ENCODE results near the gene ALKBH2. TPM values are rescaled to one million over a fixed set of nuclear protein-coding genes. Genes with fewer than 3 reads are reported as not detected.
A peak's percentile ranks its signal among the peaks of the same experiment; 100 is the strongest.

ALKBH2 gene
- total and polyA plus RNA-seq, 11 donors, result 5.1 to 18.0 (median 8.2) TPM

GRCh38 chr12:109097435-109098182 is 4.3 kb upstream of the ALKBH2 start, which contains the start of gene UNG:
Gene UNG, plus strand, starts transcription at chr12:109097597. Its CDS starts 83 bp downstream, at chr12:109097680.
- Histone ChIP-seq H3K4me3 (peak within 1 kb of the TSS; percentile 56 to 91 (median 72)), H3K36me3 (peaks cover 0 to 28% (median 11%) of the 10 kb centered on the region in 9 donors), H3K27ac (peak within 1 kb of the TSS; percentile 76 to 96 (median 83)), H3K27me3 (no peaks in the 10 kb centered on the region), H3K4me1 (peaks cover 0 to 38% (median 26%) of the 10 kb centered on the region in 12 donors), H3K9me3 (no peaks in the 10 kb centered on the region)
- intact Hi-C loops (cut with DNase I), result loop anchor here (5.0 to 10.0 kb wide), 8 partner anchors 143 to 535 kb away; partner anchors contain the start of genes ISCU (in 5 of the 10), SART3 (in 5 of the 10), DAO (in 2 of the 10) and SSH1 (in 1 of the 10)
- WGBS, 4 donors, result 0 to 1% (median 1%) methylated on average over 30 to 71 of the region's 71 CpGs
- DNase-seq (peak; percentile 98 to 99 (median 98)), ATAC-seq (peak; percentile 95 to 98 (median 97))
- no peak for TF ChIP-seq POLR2A (IDR thresholded peaks at IDR 0.05)
- TF ChIP-seq, protein P1, sequence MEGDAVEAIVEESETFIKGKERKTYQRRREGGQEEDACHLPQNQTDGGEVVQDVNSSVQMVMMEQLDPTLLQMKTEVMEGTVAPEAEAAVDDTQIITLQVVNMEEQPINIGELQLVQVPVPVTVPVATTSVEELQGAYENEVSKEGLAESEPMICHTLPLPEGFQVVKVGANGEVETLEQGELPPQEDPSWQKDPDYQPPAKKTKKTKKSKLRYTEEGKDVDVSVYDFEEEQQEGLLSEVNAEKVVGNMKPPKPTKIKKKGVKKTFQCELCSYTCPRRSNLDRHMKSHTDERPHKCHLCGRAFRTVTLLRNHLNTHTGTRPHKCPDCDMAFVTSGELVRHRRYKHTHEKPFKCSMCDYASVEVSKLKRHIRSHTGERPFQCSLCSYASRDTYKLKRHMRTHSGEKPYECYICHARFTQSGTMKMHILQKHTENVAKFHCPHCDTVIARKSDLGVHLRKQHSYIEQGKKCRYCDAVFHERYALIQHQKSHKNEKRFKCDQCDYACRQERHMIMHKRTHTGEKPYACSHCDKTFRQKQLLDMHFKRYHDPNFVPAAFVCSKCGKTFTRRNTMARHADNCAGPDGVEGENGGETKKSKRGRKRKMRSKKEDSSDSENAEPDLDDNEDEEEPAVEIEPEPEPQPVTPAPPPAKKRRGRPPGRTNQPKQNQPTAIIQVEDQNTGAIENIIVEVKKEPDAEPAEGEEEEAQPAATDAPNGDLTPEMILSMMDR (IDR thresholded peaks at IDR 0.05), result no peak

DNA sequence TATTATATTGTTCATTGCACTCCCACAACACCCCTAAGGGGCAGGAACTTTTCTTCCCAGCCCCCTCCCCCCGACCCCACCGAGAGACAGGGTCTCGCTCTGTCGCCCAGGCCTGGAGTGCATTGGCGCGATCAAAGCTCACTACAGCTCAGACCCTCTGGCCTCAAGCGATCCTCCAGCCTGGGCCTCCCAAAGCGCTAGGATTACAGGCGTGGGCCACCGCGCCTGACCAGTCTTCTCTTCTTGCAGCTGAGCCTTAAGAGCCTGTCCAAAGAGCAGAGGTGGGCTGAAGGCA is 3.8 kb upstream of the ALKBH2 start:
- peak overlapping the region in 3 of 12 donors; percentile 56 to 91 (median 85) for H3K4me3 ChIP-seq
- no peaks in the 10 kb centered on the region for H3K27me3 ChIP-seq
- H3K4me1 ChIP-seq, result peaks cover 0 to 43% (median 31%) of the 10 kb centered on the region in 12 donors
- no peak for DNase-seq
- TF ChIP-seq, protein P1 (IDR thresholded peaks at IDR 0.05), result no peak
- no peak for TF ChIP-seq POLR2A (IDR thresholded peaks at IDR 0.05)
- WGBS, 4 donors, result 32 to 42% (median 38%) methylated on average over 11 of the region's 11 CpGs
- H3K27ac ChIP-seq, result no peak overlapping the region
- H3K9me3 ChIP-seq, result no peaks in the 10 kb centered on the region
- intact Hi-C loops (cut with DNase I), result loop anchor here (5.0 to 10.0 kb wide), 8 partner anchors 142 to 535 kb away; partner anchors contain the start of genes ISCU (in 5 of the 10), SART3 (in 5 of the 10), DAO (in 2 of the 10) and SSH1 (in 1 of the 10)
- ATAC-seq, result no peak
- H3K36me3 ChIP-seq, result peaks cover 0 to 24% (median 6%) of the 10 kb centered on the region in 9 donors

GRCh38 chr12:109092497-109093021 is 713 bp downstream of the ALKBH2 start:
- TF ChIP-seq, protein P1 (IDR thresholded peaks at IDR 0.05), result no peak
- TF ChIP-seq POLR2A (IDR thresholded peaks at IDR 0.05), result no peak
- DNase-seq (no peak), ATAC-seq (no peak)
- WGBS, 4 donors, result 41 to 50% (median 45%) methylated on average over 6 of the region's 6 CpGs
- intact Hi-C loops (cut with DNase I), result loop anchor here in 9 of 10 donors (1.0 to 10.0 kb wide), 15 partner anchors 40 to 530 kb away; partner anchors contain the start of genes ISCU (in 5 of the 9), SART3 (in 5 of the 9), DAO (in 2 of the 9) and SSH1 (in 1 of the 9)
- peaks cover 0 to 37% (median 23%) of the 10 kb centered on the region in 9 donors for H3K36me3 ChIP-seq
- peak overlapping the region; percentile 4 to 69 (median 58) for H3K4me3 ChIP-seq
- no peaks in the 10 kb centered on the region for H3K27me3 ChIP-seq
- peak overlapping the region in 9 of 12 donors; percentile 2 to 82 (median 53) for H3K27ac ChIP-seq
- H3K9me3 ChIP-seq, result no peaks in the 10 kb centered on the region
- H3K4me1 ChIP-seq, result peaks cover 0 to 27% (median 21%) of the 10 kb centered on the region in 12 donors

GRCh38 chr12:109089683-109090082 is 3.6 kb downstream of the ALKBH2 start:
- Histone ChIP-seq H3K9me3 (no peaks in the 10 kb centered on the region), H3K27me3 (no peaks in the 10 kb centered on the region), H3K4me3 (no peak overlapping the region), H3K27ac (no peak overlapping the region), H3K4me1 (peaks cover 0 to 26% (median 17%) of the 10 kb centered on the region in 12 donors), H3K36me3 (peaks cover 0 to 66% (median 52%) of the 10 kb centered on the region in 9 donors)
- 81 to 86% (median 85%) methylated on average over 7 of the region's 7 CpGs for WGBS, 4 donors
- DNase-seq (no peak), ATAC-seq (no peak)
- TF ChIP-seq POLR2A (IDR thresholded peaks at IDR 0.05), result no peak
- TF ChIP-seq, protein P1 (IDR thresholded peaks at IDR 0.05), result no peak
- intact Hi-C loops (cut with DNase I), result loop anchor here in 9 of 10 donors (5.0 to 10.0 kb wide), 13 partner anchors 135 to 527 kb away; partner anchors contain the start of genes ISCU (in 5 of the 9), SART3 (in 5 of the 9), DAO (in 3 of the 9) and SSH1 (in 1 of the 9)
